Mesendoderm (in vitro differentiated cells): Measurements from ENCODE around the gene RAP1GAP2.

ENCODE experiments used
- DNase-seq: peaks from one replicate; pipeline ENCODE4 v3.0.0; 2013
- H2AK5ac ChIP-seq: 2 replicates; pipeline ENCODE4 v1.6.1; 2013; ENCODE audit warnings: low read length, inconsistent platforms
- H2BK120ac ChIP-seq: 2 replicates; pipeline ENCODE4 v1.6.1; 2013; ENCODE audit warnings: low read depth, mild to moderate bottlenecking, low read length, moderate library complexity, mixed read lengths
- H2BK15ac ChIP-seq: replicated peaks from 2 replicates; pipeline ENCODE4 v1.6.1; 2013; ENCODE audit warnings: low read depth, mild to moderate bottlenecking, moderate library complexity
- H2BK5ac ChIP-seq: 2 replicates; pipeline ENCODE4 v1.6.1; 2013; ENCODE audit warnings: low read length, inconsistent platforms
- H3K18ac ChIP-seq: 2 replicates; pipeline ENCODE4 v1.6.1; 2013; ENCODE audit warnings: mild to moderate bottlenecking, low read length, mixed read lengths
- H3K23ac ChIP-seq: one replicate; pipeline ENCODE4 v1.6.1; 2013; ENCODE audit warnings: low read length
- H3K27ac ChIP-seq: 2 replicates; pipeline ENCODE4 v1.5.1; 2013; ENCODE audit warnings: low read depth, mild to moderate bottlenecking, inconsistent platforms, low read length, moderate library complexity
- H3K27me3 ChIP-seq: 2 replicates; pipeline ENCODE4 v1.6.1; 2013; ENCODE audit warnings: low read length, control low read depth, mild to moderate bottlenecking, inconsistent platforms; ENCODE audit not compliant: insufficient read depth, poor library complexity
- H3K36me3 ChIP-seq: 2 replicates; pipeline ENCODE4 v1.6.1; 2013; ENCODE audit warnings: low read length, inconsistent platforms; ENCODE audit not compliant: control insufficient read depth, insufficient read depth
- H3K4ac ChIP-seq: one replicate; pipeline ENCODE4 v1.6.1; 2013; ENCODE audit warnings: low read depth, mild to moderate bottlenecking, low read length, moderate library complexity
- H3K4me1 ChIP-seq: 2 replicates; pipeline ENCODE4 v1.6.1; 2013; ENCODE audit warnings: low read depth, low read length, inconsistent platforms; ENCODE audit not compliant: control insufficient read depth
- H3K4me2 ChIP-seq: 2 replicates; pipeline ENCODE4 v1.6.1; 2013; ENCODE audit warnings: low read length
- H3K4me3 ChIP-seq: 2 replicates; pipeline ENCODE4 v1.5.1; 2013; ENCODE audit warnings: mild to moderate bottlenecking, low read length
- H3K56ac ChIP-seq: one replicate; pipeline ENCODE4 v1.6.1; 2013; ENCODE audit warnings: low read length
- H3K79me1 ChIP-seq: 2 replicates; pipeline ENCODE4 v1.6.1; 2013; ENCODE audit warnings: low read length, inconsistent platforms
- H3K79me2 ChIP-seq: 2 replicates; pipeline ENCODE4 v1.6.1; 2013; ENCODE audit warnings: mild to moderate bottlenecking, low read length; ENCODE audit not compliant: control insufficient read depth, insufficient read depth
- H3K9ac ChIP-seq: 2 replicates; pipeline ENCODE4 v1.6.1; 2013; ENCODE audit warnings: low read length, inconsistent platforms
- H4K5ac ChIP-seq: one replicate; pipeline ENCODE4 v1.6.1; 2013; ENCODE audit warnings: low read length
- H4K8ac ChIP-seq: one replicate; pipeline ENCODE4 v1.6.1; 2013; ENCODE audit warnings: low read depth, mild to moderate bottlenecking, control low read depth, low read length, moderate library complexity
- WGBS: extraction: QIAGEN DNeasy Blood & Tissue Kit; methylation state at CpG from one replicate; pipeline ENCODE4 v1.1.7; 2013; ENCODE audit warnings: low lambda C conversion rate, missing lambda C conversion rate; ENCODE audit not compliant: insufficient coverage; ENCODE audit errors: extremely low coverage; 5-methylcytosine and 5-hydroxymethylcytosine counted together

The RAP1GAP2 gene

DNA sequence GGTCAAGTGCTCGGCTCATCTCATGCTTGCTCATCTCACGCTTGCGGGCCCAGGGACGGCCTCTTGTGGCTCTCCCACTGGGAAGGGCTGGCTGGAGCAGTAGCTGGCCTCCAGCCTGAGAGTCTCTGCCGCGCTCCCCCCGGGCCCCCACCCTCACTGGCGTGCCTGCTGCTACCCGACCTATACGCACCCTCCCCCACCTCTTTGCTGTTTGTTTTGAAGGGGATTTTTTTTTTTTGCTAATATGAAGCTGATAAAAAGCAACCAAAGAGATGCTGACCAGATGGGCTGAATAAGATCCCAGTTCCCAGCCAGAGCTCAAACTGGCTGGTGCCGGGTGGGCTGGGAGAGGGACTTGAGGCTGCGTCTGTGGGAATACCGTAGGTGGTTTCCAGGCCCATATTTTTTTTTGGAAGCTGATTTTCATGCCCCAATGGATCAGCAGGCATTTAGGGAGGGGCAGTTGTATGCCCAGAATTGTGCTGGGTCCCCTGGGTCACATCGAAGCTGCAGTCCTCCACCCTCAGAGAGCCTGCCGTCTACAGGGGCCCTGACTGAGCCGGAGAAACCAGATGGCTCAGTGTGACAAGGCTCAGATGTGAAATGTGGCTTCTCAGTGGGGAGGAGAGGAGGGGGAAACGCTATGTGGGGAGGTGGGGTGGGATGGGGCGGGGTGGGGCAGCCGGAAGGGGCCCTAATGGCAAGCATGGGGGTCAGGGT, 115.0 kb downstream of the RAP1GAP2 start:
- Histone ChIP-seq H3K79me2 (peaks cover 1% of the 10 kb centered on the region), H3K27me3 (no peaks in the 10 kb centered on the region), H3K4me1 (no peaks in the 10 kb centered on the region), H2AK5ac (no peak overlapping the region), H3K36me3 (peaks cover 1% of the 10 kb centered on the region), H3K56ac (no peak overlapping the region), H3K23ac (no peak overlapping the region), H3K4ac (no peak overlapping the region), H3K27ac (no peak overlapping the region), H2BK5ac (no peak overlapping the region), H3K18ac (no peak overlapping the region), H2BK120ac (no peak overlapping the region), H2BK15ac (no peak overlapping the region), H4K5ac (no peak overlapping the region), H3K79me1 (peaks cover 8% of the 10 kb centered on the region), H4K8ac (no peak overlapping the region), H3K9ac (no peak overlapping the region), H3K4me3 (no peak overlapping the region), H3K4me2 (no peak overlapping the region)
- WGBS = no CpG with 5 or more reads among the region's 19 CpGs
- no peak for DNase-seq

DNA sequence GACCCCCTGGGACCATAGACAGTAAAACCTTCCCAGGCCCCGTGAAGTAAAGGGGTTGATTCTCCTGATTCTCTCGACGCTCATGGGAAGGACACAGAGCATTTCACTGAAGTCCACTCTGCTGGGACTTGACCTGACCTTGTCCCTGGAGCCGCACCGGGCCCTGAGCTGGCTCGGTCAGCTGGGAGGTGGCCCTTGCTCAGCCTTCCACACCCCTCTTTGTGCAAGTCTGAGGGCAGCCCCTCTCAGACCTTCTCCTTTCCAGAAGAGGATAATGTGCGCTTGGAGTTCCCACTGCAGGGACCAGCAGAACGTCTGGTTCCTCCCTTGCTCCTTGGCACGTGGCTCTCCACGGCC, 115.5 kb downstream of the RAP1GAP2 start:
- H3K4me3 ChIP-seq = no peak overlapping the region
- no CpG with 5 or more reads among the region's 10 CpGs for WGBS
- no peaks in the 10 kb centered on the region for H3K27me3 ChIP-seq
- peaks cover 1% of the 10 kb centered on the region for H3K36me3 ChIP-seq
- H3K27ac ChIP-seq = no peak overlapping the region
- no peak overlapping the region for H3K56ac ChIP-seq
- no peak overlapping the region for H3K9ac ChIP-seq
- no peak overlapping the region for H4K8ac ChIP-seq
- no peak overlapping the region for H3K4me2 ChIP-seq
- no peak overlapping the region for H2BK5ac ChIP-seq
- no peak overlapping the region for H3K4ac ChIP-seq
- no peaks in the 10 kb centered on the region for H3K4me1 ChIP-seq
- no peak overlapping the region for H3K18ac ChIP-seq
- no peak for DNase-seq
- no peak overlapping the region for H2BK15ac ChIP-seq
- no peak overlapping the region for H4K5ac ChIP-seq
- peaks cover 3% of the 10 kb centered on the region for H3K79me2 ChIP-seq
- H3K79me1 ChIP-seq = peaks cover 8% of the 10 kb centered on the region
- H3K23ac ChIP-seq = no peak overlapping the region
- no peak overlapping the region for H2AK5ac ChIP-seq
- H2BK120ac ChIP-seq = no peak overlapping the region

DNA sequence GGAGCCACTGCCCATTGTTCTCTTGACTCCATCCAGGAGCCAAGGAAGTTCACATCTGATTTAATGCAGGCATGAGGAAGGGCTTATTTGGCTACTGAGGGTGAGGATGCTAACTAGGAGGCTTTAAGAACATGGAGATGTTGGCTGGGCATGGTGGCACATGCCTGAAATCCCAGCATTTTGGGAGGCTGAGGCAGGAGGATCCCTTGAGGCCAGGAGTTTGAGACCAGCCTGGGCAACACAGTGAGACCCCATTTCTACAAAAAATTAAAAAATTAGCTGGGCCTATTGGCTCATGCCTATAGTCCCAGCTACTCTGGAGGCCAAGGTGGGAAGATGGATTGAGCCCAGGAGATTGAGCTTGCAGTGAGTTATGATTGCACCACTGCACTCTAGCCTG, 116.5 kb downstream of the RAP1GAP2 start:
- Histone ChIP-seq H3K18ac (no peak overlapping the region), H4K5ac (no peak overlapping the region), H3K27me3 (no peaks in the 10 kb centered on the region), H3K56ac (no peak overlapping the region), H2AK5ac (no peak overlapping the region), H3K9ac (no peak overlapping the region), H3K4me3 (no peak overlapping the region), H3K79me1 (peaks cover 10% of the 10 kb centered on the region), H2BK120ac (no peak overlapping the region), H3K4ac (no peak overlapping the region), H4K8ac (no peak overlapping the region), H3K79me2 (peaks cover 2% of the 10 kb centered on the region), H3K27ac (no peak overlapping the region), H3K4me1 (no peaks in the 10 kb centered on the region), H3K36me3 (peaks cover 1% of the 10 kb centered on the region), H3K4me2 (no peak overlapping the region), H2BK5ac (no peak overlapping the region), H3K23ac (no peak overlapping the region), H2BK15ac (no peak overlapping the region)
- no peak for DNase-seq

DNA sequence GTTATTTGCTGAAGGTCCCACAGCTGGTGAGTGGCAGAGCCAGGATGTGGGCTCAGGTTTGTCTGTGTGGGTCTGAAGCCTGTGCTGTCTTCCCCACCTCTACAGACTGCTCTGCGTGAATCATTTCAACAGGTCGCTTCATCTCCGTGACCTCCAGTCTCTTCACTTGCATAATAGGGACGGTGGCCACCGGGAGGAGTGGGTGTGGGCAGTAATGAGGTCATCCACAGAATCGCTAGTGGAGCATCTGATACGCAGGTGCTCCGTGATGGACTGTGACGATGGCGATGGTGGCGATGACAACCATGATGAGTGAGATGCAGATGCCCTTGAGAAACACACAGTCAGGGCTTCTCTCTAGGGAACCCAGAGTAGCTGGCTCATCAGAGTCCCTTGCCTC, 120.2 kb downstream of the RAP1GAP2 start:
- no peak overlapping the region for H2BK120ac ChIP-seq
- H3K56ac ChIP-seq = no peak overlapping the region
- H3K27ac ChIP-seq = no peak overlapping the region
- H2AK5ac ChIP-seq = no peak overlapping the region
- no peak overlapping the region for H4K8ac ChIP-seq
- H3K36me3 ChIP-seq = peaks cover 1% of the 10 kb centered on the region
- H2BK15ac ChIP-seq = no peak overlapping the region
- H3K4me3 ChIP-seq = no peak overlapping the region
- no peak overlapping the region for H4K5ac ChIP-seq
- H3K18ac ChIP-seq = no peak overlapping the region
- peaks cover 4% of the 10 kb centered on the region for H3K79me1 ChIP-seq
- no peak overlapping the region for H3K4me2 ChIP-seq
- no peak overlapping the region for H3K23ac ChIP-seq
- no CpG with 5 or more reads among the region's 11 CpGs for WGBS
- H3K4me1 ChIP-seq = no peaks in the 10 kb centered on the region
- H3K4ac ChIP-seq = no peak overlapping the region
- H3K79me2 ChIP-seq = peaks cover 4% of the 10 kb centered on the region
- no peak overlapping the region for H2BK5ac ChIP-seq
- no peak for DNase-seq
- no peaks in the 10 kb centered on the region for H3K27me3 ChIP-seq
- no peak overlapping the region for H3K9ac ChIP-seq

DNA sequence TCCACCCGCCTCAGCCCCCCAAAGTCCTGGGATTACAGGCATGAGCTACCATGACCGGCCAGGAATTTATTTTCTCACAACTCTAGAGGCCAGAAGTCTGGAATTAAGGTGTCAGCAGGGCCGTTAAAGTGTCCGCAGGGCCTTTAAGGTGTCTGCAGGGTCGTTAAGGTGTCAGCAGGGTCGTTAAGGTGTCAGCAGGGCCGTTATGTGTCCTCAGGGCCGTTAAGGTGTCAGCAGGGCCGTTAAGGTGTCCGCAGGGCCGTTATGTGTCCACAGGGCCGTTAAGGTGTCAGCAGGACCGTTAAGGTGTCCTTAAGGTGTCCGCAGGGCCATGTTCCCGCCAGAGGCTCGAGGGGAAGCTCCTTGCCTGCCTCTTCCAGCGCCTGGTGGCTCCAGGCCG, 125.2 kb downstream of the RAP1GAP2 start:
- Histone ChIP-seq H3K79me1 (peaks cover 5% of the 10 kb centered on the region), H3K18ac (no peak overlapping the region), H3K23ac (peak overlapping the region; percentile 80), H3K27ac (peak overlapping the region; percentile 9), H3K36me3 (no peaks in the 10 kb centered on the region), H3K27me3 (no peaks in the 10 kb centered on the region), H3K56ac (peak overlapping the region; percentile 25), H4K8ac (no peak overlapping the region), H3K4ac (no peak overlapping the region), H2BK5ac (no peak overlapping the region), H3K79me2 (peaks cover 5% of the 10 kb centered on the region), H3K4me1 (peaks cover 3% of the 10 kb centered on the region), H2BK120ac (no peak overlapping the region), H3K4me2 (no peak overlapping the region), H4K5ac (no peak overlapping the region), H3K9ac (no peak overlapping the region), H3K4me3 (no peak overlapping the region), H2BK15ac (no peak overlapping the region), H2AK5ac (no peak overlapping the region)
- DNase-seq = peak; percentile 51
- WGBS = no CpG with 5 or more reads among the region's 18 CpGs

DNA sequence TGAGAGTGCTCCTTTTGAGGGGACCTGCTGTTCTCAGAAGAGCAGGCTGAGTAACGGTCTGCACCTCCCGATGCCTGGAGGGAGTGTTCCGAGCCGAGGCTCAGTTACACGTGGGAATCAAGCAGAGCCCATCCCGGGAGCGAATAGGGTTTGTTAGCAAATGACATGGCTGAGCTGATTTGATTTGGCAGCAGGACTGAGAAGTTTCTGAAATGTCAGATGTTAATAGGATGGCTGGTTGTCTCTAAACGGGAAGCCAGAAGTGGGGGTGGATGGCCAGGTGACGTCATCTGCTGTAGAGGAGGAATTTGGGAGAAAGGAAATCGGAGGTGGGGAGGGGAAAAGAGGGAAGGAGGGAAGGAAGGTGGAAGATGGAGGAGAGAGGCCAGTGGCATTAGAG, 128.0 kb downstream of the RAP1GAP2 start:
- H3K23ac ChIP-seq = no peak overlapping the region
- peak overlapping the region; percentile 10 for H3K4me2 ChIP-seq
- H2AK5ac ChIP-seq = no peak overlapping the region
- H3K4me1 ChIP-seq = peaks cover 3% of the 10 kb centered on the region
- no CpG with 5 or more reads among the region's 10 CpGs for WGBS
- H3K4me3 ChIP-seq = no peak overlapping the region
- peaks cover 3% of the 10 kb centered on the region for H3K79me1 ChIP-seq
- no peak overlapping the region for H3K9ac ChIP-seq
- H3K4ac ChIP-seq = no peak overlapping the region
- no peak overlapping the region for H2BK5ac ChIP-seq
- H3K27ac ChIP-seq = no peak overlapping the region
- H3K36me3 ChIP-seq = no peaks in the 10 kb centered on the region
- no peak overlapping the region for H4K5ac ChIP-seq
- H3K27me3 ChIP-seq = no peaks in the 10 kb centered on the region
- no peak overlapping the region for H4K8ac ChIP-seq
- no peak overlapping the region for H2BK15ac ChIP-seq
- peak; percentile 88 for DNase-seq
- H3K18ac ChIP-seq = no peak overlapping the region
- H3K56ac ChIP-seq = peak overlapping the region; percentile 11
- no peak overlapping the region for H2BK120ac ChIP-seq
- peaks cover 2% of the 10 kb centered on the region for H3K79me2 ChIP-seq
